Measurements from ENCODE around the gene NNMT.

NNMT gene

DNA sequence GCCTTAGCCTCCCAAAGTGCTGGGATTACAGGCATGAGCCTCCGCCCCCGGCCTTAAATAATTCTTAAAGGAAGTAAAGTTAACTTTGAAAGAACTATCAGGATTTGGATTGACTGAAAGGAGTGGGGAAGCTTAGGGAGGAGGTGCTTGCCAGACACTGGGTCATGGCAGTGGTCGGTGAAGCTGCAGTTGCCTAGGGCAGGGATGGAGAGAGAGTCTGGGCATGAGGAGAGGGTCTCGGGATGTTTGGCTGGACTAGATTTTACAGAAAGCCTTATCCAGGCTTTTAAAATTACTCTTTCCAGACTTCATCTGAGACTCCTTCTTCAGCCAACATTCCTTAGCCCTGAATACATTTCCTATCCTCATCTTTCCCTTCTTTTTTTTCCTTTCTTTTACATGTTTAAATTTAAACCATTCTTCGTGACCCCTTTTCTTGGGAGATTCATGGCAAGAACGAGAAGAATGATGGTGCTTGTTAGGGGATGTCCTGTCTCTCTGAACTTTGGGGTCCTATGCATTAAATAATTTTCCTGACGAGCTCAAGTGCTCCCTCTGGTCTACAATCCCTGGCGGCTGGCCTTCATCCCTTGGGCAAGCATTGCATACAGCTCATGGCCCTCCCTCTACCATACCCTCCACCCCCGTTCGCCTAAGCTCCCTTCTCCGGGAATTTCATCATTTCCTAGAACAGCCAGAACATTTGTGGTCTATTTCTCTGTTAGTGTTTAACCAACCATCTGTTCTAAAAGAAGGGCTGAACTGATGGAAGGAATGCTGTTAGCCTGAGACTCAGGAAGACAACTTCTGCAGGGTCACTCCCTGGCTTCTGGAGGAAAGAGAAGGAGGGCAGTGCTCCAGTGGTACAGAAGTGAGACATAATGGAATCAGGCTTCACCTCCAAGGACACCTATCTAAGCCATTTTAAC lies at the start of gene NNMT:
TSS of gene NNMT (plus strand) at position 724 of the 929 bp plus-strand sequence. CDS start at position 882, 158 bp downstream.
- DNase-seq (ENCODE audit: low spot score): no peak

DNA sequence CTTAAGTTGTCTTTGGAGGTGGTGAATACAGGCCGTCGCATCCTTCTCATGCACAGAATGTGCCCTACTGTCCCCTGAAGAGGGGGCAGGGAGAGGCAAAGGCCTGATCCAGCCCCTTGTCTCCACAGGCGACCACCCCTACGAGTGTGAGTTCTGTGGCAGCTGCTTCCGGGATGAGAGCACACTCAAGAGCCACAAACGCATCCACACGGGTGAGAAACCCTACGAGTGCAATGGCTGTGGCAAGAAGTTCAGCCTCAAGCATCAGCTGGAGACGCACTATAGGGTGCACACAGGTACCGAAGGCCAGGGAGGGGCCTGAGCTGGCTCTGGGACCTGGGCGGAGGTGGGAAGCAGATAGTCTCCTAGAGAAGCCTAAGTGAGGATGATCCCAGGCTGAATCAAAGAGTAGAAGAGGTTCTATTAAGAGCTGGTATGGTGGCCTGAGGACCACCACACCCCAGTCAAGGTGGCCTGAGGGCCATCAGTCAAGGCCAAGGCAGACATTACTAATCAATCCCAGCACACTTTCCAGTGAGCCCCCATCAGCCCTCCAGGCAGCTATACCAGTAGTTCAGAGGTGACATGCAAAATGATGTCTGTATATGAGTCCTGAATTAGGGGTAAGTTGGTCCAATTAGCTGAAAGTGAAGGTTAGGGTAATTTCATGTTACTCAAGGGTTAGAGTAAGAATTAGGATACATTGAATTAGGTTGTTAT lies 49.0 kb upstream of the NNMT start:
- DNase-seq (ENCODE audit: low spot score): no peak

DNA sequence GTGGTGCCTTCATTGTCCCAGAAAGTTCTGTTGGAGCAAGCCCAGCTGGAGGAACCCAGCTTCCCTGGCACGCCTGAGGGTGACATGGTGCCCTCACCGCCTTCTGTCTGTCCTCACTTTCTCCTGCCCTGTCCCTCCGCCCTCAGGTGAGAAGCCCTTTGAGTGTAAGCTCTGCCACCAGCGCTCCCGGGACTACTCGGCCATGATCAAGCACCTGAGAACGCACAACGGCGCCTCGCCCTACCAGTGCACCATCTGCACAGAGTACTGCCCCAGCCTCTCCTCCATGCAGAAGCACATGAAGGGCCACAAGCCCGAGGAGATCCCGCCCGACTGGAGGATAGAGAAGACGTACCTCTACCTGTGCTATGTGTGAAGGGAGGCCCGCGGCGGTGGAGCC lies 46.0 kb upstream of the NNMT start:
- no peak for DNase-seq (ENCODE audit: low spot score)

DNA sequence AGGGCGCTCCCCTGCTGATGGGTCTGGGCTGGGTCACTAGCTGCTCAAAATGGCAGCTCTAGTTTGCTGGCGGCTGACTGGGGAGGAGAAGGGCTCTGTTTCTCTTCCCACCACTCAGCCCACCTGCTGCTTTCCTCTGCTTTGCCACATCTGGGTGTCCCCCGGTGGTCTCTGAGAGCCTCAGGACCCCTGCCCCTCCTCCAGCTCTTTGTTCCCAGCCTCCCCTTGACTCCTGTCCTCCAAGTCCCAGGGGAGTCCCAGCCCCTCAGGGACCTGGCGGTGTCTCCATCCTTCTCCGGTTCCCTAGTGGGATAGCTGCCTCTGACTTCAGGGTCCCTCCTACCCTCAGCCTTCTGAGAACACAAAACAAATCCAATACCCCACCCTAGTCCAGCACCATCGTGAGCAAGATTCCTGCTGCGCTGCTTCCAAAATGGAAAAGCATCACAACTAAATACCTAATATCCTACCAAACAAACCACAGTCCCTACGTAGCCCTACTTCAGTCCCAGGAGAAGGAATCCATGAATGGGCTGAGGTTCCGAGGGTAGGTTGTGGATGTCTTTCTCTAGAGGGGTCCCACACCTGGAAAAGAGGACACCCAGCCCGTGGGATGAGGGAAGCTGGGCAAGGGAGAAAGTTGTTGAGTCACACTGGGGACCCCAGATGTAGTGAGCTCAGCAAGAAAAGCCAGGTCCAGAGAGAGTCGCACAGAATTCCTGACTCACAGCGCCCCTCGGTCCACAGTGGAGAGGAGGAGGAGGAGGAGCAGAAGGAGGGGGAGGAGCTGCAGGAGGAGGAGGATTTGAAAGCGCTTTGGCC lies 45.0 kb upstream of the NNMT start:
- no peak for DNase-seq (ENCODE audit: low spot score)

DNA sequence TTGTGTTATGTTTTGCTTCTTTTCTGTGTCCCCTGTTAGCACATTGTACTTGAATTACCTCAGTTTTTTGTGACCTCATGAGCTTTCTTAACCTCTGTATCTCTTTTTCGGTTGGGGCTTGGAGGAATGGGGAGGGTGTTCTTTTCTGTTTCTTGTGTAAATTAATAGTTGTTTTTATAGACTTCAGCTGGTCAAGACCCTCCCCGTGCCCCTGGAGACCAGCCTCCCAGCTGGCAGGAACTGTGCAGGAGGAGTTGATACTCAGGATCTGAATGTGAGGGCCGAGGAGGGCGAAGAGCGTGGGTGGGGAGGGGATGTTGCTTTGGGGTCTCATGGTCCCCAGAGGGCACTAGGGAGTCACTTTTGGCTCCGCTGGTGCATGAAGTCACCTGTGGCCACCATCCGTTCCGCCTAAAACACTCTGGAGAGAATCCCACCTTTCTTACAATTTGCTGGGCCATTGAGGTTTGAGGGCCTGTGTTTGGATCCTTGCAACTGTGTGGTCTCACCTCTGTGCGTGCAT lies 44.3 kb upstream of the NNMT start:
- no peak for DNase-seq (ENCODE audit: low spot score)

DNA sequence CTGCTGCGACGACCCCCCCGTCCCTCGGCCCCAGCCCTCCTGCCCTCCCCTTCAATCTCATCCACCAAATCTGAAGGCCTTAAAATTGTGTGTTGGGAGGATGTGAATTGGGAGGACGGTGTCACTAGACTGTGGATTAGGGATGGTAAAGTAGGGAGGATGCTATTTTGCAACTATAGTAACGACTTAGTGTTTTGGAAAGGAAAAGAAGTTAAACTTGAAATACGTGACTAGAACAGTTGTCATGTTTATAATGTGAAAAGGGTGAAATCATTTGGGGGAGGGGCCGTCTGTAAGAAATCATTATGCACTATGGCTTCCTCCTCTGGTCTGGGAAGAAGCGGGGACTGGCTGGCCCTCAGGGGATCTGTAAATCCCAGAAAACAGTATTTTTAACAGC lies 43.4 kb upstream of the NNMT start:
- no peak for DNase-seq (ENCODE audit: low spot score)

DNA sequence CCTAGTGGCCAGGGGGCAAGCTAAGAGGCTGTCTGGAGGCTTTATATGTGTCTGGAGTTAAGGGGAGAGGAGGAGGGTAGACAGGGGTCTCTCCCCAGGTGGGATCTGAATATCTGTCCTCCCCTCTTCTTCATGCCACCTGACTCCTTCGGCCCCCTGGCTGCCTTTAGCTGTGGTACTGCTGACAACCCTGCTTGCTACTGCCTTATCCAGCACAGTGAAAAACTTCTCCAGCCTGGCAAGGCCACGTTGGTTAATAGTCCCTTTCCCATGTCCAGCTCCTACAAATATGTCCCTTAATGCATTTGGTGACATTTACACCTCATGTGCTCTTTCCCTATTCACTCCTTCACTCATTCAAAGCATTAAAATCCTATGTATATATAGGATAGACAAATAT lies 42.4 kb upstream of the NNMT start:
- DNase-seq (ENCODE audit: low spot score): no peak

DNA sequence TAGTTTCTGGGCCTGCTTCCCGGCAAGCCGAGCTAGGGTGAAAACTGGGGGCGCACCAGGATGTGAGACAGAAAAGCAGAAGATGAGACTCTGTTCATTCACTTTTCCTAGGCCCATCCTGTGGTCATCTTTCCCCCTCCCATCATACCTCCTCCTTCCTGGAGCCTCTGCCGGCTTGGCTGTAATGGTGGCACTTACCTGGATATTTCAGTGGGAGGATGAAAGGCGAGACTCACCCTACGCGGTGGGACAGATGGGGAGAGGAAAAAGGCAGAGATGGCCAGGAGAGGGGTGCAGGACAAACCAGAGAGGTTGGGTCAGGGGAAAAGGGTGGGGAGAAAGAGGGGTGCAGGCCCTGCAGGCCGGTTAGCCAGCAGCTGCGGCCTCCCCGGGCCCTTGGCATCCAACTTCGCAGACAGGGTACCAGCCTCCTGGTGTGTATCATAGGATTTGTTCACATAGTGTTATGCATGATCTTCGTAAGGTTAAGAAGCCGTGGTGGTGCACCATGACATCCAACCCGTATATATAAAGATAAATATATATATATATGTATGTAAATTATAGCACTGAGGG lies 41.5 kb upstream of the NNMT start:
- DNase-seq (ENCODE audit: low spot score): no peak

DNA sequence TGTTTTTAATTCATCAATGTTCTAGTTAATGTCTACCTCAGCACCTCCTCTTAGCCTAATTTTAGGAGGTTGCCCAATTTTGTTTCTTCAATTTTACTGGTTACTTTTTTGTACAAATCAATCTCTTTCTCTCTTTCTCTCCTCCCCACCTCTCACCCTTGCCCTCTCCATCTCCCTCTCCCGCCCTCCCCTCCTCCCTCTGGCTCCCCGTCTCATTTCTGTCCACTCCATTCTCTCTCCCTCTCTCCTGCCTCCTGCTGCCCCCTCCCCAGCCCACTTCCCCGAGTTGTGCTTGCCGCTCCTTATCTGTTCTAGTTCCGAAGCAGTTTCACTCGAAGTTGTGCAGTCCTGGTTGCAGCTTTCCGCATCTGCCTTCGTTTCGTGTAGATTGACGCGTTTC lies 40.9 kb upstream of the NNMT start:
- DNase-seq (ENCODE audit: low spot score): no peak

DNA sequence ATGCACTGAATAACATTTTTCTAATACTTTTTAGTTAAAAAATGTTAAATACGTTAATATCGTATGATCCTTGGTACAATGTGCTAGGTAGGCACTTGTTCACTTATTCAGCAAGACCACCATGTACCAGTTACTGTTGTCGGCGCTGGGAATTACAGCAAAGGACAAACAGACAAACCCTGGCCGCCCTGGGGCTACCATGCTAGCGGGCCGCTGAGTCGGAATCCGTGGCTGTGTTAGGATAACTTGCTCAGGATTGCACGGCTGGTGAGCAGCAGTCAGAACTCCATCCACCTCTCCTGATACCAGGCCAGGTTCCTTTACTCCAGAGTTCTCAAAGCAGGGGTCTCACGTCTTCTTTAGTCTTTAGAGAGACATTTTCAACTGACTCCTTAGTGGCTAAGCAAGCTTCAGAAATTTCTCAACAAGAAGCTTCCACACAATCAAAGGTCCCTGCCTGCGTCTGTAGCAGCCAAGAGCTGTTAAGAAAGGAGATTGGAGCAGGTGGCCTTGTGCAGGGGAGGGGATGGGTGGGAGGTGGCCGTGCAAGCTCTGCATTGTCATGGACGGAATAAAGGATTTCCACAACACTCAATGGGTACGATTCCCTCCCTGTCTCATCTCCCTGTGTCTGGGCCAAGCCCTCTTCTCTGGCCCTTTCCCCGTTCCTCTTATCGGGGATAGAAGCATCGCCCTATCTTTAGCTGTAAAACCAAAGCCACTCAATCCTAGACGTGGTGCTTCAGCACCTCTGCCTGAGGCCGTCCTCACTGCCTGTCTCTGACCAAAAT lies 39.8 kb upstream of the NNMT start:
- DNase-seq (ENCODE audit: low spot score): no peak

DNA sequence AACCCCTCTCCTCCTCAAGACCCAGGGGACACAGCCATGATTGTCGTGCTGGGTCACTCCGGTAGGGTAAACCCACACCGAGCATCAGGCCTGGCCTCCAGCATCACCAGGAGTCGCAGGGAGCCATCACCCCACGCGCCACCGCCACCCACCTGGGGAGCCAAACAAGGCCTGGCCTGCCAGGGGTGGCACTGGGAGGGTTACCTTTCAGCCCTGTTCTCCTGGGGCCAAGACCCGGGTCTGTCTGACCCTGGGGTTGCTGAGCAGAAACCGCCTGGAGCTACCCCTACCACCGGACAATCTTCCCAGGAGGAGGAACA lies 39.3 kb upstream of the NNMT start:
- DNase-seq (ENCODE audit: low spot score): no peak

DNA sequence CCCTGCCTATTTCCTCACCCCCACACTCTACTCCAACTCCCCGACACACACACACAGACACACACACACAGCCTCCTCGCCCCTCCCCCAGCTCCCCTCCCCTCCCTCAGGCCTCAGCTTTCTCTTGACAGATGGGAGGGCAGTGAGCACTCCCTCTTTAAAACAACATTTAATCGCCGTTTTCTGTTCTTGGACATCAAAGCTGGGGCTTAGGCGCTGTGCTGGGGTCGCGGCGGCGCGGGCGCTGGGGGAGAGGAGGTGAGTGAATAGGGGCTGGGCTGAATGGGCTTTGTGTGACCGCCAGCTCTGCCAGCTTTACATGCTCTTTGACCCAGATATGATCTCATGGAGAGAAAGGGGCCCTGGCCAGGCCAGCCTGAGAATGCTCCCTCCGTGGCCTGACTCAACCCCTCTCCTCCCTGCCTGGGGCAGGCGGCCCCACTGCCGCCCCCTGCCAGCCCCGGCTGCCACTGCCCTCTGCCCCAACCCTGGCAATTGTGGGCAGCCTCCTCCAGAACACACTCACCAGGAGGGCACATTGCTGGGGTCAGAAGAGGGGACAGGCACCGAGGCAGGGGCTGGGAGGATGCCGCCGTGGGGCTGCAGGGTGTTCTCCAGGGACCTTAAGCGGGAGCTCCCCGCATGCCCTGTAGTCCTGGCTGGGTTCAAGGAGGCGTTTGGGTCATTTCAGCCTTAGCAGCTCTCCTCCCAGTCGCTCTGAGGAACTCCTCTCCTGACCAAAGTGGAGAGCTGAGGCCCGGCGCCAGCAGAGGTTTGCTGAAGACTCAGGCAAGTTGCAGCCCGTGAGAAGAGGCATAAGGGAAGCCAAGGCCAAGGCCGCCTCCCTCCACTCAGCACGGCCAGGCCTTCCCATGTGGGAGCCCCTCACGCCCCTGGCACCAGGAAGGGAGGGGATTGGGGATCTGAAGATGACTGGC lies 38.3 kb upstream of the NNMT start:
- no peak for DNase-seq (ENCODE audit: low spot score)

DNA sequence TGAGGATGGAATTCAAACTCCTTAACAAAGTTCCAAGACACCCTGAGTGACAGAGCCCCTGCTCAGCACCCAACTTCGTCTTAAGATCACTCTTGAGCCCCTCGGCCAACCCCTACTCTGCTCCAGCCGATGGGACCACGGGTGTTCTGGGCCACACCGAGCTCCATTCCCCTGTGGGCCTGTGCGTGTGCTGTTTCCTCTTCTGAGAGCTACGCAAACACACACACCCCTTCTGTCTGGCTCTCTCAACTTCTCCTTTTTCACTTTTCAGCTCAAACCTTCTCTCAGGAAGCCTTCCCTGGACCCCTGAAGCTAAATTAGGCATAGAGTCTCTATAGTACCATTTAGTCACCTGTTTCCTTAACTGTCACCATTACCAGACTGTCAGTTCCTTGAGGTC lies 37.5 kb upstream of the NNMT start:
- DNase-seq (ENCODE audit: low spot score): no peak

DNA sequence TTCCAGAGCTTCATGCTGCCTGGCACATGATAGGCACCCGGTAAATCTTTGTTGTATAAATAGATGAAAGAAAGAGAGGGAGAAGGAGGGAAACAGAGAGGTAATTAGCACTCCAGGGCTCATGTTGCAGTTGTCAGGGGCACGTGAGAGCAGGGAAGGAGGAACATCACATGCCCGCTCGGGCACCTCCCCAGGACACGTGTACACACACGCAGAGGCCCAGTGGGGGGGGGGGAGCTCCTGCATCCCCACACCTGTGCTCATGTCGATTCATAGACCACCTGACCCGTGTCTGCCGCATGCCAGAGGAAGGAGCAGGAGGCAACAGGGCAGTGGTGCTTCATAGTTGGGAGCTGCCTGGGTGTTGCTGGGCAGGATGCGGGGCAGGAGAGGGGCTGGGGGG lies 37.1 kb upstream of the NNMT start:
- no peak for DNase-seq (ENCODE audit: low spot score)

DNA sequence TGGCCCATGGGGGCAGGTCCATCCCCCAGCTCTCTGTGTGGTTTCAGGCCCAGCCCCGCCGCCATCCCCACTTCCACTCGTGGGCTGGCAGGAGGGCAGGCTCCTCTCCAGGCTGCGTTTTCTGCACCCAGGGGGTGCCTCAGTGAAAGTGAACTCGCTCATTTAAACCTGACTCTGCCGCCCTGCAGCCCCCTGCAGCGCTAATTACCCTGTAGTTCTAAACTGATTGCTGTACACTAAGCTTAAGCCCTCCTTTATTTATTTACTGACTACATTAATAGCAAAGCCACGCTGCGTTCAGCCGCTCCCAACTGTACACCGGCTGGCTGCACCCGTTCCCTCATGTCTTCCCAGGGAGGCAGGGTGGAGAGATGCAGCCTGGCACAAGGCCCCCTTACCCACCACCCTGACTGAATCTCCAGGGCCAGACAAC lies 36.6 kb upstream of the NNMT start:
- no peak for DNase-seq (ENCODE audit: low spot score)

DNA sequence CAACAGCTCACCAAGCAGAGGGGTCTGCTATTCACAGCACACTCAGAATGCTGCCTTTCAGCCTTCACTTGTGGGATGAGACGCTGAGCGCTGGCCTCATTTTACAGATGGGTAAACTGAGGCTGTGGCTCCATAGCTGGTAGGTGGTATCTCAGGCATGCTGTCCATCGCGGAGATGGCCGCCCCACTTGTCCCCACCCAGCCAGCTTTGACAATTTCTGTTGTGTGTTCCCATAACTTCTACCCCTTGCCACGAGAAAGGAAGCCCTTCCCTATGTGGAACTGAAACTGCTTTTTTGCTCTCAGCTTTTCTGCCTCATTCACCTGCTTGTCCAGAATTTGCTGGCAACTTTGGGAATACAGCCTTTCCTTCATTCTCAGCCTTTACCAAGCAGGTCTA lies 36.1 kb upstream of the NNMT start:
- no peak for DNase-seq (ENCODE audit: low spot score)

DNA sequence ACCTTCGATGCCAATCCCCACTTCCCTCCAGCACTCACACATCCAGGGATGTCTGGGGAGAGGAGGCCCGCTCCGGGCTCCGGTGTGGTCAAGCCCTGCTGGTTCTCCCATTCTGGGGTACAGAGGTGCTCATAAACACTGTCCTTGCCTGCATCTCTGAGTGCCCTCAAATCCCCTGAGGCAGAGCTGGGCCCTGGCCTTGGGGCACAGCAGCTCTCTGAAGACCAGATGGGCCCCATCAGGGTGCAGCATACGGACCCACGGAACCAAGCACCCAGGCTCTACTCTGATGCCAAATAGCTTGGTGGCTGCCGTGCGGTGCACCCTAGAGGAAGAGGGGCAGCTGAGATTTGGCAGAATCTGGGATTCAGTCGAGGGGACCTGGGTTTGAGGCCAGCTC lies 35.7 kb upstream of the NNMT start:
- no peak for DNase-seq (ENCODE audit: low spot score)

DNA sequence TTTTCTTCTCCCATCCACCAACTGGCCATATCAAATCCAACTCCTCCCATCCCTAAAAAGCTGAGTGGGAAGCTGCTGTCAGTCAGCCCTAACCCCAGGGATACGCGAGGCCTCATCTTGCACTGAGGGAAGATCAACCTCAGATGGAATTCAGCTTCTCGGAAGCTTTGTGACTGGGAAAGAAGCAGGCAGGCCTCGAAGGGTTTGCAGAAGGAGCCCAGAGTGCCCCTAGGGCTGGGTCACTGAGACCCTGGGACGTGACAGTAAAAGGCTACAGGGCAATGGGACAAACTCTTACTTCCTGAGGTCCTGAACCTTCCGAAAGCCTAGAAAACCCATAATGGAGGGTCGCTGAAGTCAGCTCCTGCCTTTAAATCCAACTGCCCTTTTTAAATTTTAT lies 34.4 kb upstream of the NNMT start:
- no peak for DNase-seq (ENCODE audit: low spot score)

DNA sequence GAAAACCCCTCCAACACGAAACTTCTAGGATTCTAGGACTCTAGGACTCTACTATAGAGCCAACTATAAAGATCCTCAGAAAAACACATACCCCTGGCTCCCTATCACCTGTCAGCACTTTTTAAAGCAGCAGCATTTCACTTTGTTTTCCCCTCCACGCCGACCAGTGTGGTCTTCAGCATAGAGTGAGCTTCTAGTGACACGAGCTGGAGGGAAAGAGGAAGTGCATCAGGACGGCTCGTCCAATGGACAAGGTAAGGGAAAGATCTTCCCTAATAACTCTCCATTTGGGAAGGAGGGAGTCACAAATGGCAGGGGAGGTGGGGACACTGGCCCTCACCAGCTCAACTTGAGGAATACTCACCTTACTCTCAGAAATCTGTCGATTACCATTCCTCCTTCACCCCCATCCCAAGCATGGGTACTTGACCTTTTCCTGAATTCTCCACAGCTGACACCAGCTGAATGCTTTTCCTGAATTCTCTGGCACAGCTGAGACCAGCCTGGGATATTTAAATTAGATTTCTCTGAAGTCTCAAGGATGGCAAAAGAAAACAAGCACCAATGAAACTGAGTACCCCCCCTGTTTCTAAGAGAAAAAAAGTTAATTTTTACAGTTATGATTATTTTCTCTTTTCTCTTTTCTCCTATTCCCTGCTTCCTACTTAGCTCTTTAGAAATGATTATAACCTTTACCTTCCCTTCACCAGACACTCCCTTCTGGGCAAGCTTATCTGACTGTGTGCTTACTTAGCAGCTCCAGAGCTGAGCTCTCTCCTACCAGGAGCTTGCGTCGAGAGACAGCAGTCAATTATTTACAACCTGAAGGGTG lies 33.3 kb upstream of the NNMT start:
- DNase-seq (ENCODE audit: low spot score): no peak
